GM19397 (cell line): ENCODE data around the gene PARD3B.

ENCODE experiments used
- ATAC-seq: cut with Tn5 transposase; IDR thresholded peaks from one replicate; pipeline ENCODE4 v1.9.1; 2021; ENCODE audit warnings: mild to moderate bottlenecking, moderate library complexity; ENCODE audit not compliant: unreplicated experiment

The PARD3B gene

GRCh38 chr2:205527801-205528200 is 982.5 kb downstream of the PARD3B start:
- ATAC-seq = no peak

GRCh38 chr2:205531072-205531471 is 985.8 kb downstream of the PARD3B start:
- no peak for ATAC-seq

- ATAC-seq = no peak
Measured at GRCh38 chr2:205531489-205532148, 986.3 kb downstream of the PARD3B start.

GRCh38 chr2:205535001-205535400 is 989.7 kb downstream of the PARD3B start:
- ATAC-seq = no peak

DNA sequence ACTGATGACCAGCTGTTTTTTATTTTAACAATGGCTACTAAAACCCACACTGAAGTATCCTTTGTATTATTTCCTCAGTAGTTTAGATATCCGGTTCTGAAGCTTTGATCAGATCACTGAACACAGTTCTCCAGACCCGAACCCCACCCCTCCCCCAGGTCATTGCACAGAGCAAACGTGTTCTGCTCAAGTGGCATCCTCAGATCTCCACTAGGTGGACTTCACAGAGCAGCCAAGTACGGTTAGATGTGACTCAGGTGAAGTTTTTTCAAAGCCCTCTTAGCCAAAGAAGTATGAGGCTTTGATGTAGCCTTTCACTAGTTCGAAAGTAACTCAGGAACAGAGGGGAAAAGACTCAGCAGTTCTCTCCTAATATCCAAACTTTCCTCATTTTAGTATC is 994.3 kb downstream of the PARD3B start:
- no peak for ATAC-seq

- ATAC-seq = no peak
Measured at GRCh38 chr2:205540036-205540435, 994.8 kb downstream of the PARD3B start.

- no peak for ATAC-seq
Measured at GRCh38 chr2:205543262-205543843, 998.1 kb downstream of the PARD3B start.

GRCh38 chr2:205543937-205544702 is 998.8 kb downstream of the PARD3B start:
- no peak for ATAC-seq

GRCh38 chr2:205545971-205546816 is 1000.9 kb downstream of the PARD3B start:
- ATAC-seq = no peak

DNA sequence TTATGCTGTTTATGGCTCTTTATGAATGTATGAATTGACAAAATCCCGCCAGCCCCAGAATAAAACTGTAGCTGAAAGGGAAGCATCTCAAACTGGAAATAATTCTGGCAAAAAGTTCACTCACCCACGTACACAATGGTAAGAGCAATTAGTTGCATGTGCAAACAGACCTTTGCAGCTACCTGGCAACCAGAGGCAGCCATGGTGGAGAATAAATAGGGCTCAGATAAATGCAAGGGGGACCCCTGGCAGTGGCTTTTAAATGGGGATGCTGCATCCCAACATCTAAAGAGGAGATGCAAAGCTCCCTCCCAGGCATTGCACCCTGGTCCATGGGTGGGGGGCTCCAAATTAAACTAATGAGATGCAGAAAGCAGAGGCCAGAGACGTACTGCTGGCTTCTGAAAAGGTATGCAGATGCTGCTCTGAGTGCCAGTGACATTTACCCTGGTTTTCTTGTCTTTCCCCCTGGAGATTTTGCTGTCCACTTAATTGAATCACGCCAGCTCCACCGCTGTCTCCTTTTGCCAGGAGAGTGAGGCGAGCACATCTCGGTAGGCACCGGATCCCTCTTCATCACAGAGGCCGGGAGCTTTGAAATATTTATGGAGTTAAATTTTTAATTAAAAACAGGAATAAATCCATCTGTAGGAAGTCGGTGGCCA is 1010.4 kb downstream of the PARD3B start:
- no peak for ATAC-seq

DNA sequence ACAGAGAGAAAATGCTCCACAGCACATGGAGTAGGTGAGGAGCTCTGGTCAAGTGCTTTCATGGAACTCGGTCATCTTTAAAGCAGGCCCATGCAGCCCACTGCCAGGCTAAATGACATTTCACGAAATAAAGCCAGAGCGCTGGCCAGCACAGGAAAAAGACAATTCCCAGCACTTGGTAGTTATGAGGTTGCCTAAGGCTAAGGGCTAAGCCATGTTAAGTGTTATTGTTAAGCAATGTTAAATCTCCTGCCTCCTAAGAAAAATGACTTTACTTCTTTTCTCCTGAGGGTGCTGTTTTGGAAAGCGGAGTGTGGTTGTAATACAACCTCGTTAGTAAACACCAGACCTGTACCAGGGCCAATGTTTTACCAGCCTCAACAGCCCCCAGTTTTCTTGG is 1011.1 kb downstream of the PARD3B start:
- no peak for ATAC-seq

DNA sequence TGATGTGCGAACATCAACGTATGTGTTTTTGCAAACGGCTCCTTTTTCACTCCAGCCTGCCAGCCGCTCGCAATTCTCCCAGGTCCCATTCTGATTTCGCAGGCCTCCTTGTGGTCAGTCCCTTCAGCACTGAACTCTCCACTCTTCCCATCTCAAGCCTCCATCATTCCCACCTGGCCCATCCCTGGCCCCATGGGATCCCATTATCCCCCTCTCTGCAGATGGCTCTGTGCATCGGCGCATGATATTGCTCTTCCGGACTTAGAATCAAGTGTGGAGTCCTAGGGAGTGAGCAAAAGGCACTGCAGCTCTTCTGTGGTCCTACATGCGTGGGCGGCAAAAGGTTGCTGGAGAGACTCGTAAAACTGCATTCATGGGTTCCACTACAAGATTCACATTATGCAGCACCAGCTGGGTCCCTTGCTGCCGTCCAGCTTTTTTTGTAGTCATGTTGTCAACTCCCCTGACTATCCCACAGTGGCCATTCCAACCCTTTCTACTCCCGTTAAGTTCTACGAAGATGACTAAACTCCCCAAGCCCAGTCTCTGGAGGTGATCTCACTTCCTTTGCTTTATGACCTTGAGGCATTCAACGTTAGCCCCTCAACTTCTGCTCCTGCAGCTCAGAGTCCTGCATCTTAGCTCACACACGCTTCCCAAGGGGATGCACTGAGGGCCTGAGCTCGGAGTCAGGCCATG is 1011.7 kb downstream of the PARD3B start:
- no peak for ATAC-seq

DNA sequence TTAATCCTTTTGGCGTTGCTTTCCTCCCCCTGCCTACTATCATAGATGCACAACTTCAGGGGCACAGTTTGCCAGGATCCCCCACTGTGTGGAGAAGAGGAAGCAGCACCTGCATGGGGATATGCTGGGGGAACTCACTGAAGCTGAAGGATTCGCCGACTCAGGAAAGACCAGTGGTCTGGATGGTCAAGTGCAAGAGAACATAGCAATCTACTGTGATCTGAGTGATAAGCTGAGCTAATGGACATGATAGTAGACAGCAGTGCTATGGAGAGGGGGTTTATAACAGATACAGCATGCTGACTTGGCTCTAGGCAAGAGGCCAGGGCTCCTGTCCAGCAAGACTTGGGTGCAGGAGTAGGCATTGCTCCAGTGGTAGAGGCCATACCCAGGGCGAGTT is 1012.6 kb downstream of the PARD3B start:
- no peak for ATAC-seq

DNA sequence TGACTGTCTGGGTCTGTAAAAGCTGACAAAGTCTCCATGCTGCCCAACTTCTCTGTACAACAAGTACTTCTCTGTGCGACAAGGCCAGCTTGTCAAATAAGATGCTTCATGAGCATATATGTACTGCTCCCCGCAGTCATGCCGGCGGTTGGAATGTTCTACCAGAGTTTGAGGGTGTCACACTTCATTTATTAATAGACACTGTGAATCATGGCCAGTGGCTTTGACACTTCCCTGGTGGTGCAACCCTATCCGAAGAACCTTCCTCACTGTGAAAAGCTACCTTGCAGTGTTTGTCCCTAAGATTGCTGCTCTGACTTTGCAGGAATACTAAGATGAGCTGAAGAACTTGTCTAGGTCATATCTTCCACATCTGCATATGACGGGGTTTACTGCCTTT is 1016.2 kb downstream of the PARD3B start:
- no peak for ATAC-seq

GRCh38 chr2:205563646-205564045 is 1018.4 kb downstream of the PARD3B start:
- ATAC-seq = no peak

GRCh38 chr2:205564346-205565141 is 1019.3 kb downstream of the PARD3B start:
- ATAC-seq = no peak

- no peak for ATAC-seq
Measured at GRCh38 chr2:205565142-205565522, 1019.9 kb downstream of the PARD3B start.

- no peak for ATAC-seq
Measured at GRCh38 chr2:205566606-205567168, 1021.4 kb downstream of the PARD3B start.

GRCh38 chr2:205568620-205569019 is 1023.3 kb downstream of the PARD3B start:
- no peak for ATAC-seq
